NCI-H2196 (cell line): ENCODE data around the gene PLEKHG7.
"Not testable (repeated sequence)": the region's sequence is repeated elsewhere in the genome, so short reads cannot be mapped to it uniquely, and the experiment has no call there.

Source experiments
- DNase-seq: peaks from one replicate; lab custom pipeline; 2025; ENCODE audit not compliant: unreplicated experiment; lab: John Stamatoyannopoulos, UW

PLEKHG7 gene, protein sequence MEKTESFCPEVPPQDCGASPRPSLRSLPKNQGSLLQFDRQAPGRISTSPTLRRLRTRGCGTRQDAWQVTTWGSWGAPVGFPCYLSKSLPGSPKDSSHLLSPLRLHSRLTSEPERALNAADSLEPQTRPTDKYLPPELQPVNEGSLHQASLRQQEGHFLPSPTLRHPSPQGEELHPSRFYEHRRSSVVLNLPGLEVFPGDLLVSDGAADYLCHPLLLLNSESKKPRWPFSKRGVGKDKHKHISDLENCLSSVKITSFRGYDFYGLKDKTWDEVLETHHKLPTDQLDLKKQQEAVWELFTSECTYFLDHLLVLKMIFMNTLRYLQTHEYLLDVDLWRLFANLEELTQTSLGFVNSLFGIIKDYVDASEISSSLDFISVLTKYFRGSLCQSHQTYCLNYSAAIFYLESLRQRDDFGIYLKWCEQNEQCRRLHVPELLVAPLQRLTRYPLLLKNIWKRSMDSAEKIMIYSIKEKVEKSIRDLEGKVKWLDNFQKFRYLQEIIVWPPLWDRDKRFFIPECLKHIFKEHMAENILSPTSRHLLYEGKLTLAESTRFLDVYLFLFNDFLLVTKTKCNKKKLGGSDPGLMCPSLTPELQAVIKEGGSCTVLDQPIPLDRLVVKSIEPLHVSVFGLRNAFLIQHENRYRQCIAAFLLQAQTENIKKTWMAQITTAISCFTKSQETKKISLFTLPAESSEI

DNA sequence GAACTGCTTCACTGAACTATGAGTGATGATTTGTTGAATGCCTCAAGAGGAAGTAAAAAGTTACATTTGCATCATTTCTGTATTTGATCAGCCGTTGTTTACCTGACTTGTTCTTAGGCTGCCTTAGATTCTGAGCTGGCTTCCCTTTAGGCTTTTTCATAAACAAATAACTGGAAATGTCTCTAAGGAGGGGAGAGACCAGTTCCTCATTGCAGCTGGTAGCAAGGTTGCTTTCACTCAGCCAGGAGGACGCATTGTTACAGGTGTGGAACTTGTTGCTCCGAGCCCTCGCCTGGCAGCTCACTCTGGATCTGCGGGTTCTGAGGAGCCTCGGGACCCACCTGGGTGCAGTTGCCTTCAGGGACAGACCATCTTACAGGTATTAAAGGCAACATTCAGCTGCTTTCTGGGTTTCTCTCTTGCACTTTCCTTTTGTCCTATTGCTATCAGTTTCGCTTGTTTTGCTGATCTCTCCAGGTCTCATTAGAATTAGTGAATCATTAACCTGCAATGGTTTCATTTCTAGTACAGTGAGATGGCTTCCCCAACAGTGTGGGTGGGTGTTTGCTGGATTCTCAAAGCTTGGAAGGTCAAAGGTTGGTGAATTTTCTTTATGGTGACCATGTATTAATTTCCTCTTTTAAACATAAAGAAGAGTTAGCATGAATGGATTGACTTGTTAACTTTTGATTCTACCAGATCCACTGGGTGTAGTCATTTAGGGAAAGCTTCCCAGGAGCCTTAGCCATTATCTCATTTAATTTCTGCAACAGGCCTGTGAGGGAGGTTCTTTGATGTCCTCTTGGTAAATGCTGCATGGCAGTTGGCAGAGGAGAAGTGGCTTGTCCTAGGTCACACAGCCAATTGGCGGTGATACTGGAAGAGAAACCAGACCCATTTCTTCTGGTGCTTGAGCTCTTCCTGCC lies at the start of gene PLEKHG7:
Gene PLEKHG7 (plus strand): TSS at position 236 of the 926 bp plus-strand sequence. CDS start 3,643 bp downstream, outside the sequence.
- no peak for DNase-seq

DNA sequence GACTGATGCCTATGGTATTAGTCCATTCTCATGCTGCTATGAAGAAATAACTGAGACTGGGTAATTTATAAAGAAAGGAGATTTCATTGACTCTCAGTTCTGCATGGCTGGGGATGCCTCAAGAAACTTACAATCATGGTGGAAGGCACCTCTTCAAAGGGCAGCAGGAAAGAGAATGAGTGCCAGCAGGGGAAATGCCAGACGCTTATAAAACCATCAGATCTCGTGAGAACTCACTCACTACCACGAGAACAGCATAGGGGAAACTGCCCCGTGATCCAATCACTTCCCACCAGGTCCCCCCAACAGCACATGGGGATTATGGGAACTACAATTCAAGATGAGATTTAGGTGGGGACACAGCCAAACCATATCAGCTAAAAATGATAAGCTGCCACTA lies 48.5 kb upstream of the PLEKHG7 start:
- DNase-seq, result not testable (repeated sequence)

DNA sequence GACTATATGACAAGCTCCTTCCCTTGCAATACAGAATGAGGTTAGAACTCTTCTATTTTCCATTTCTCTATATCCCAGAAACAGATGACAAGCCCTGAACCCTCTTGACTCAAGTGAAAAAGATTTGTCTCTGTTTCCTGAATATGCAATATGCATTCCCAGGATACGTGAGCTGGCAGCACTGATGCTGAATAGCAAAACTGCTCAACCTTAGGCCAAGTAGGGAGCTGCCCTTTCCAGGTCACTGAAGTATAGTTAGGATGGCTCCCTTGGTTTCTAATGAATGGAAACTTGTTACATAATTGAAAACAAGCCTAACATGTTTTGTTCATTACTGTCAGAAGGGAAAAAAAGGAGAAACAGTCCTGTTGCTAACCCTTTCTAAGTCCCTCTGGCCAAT lies 47.9 kb upstream of the PLEKHG7 start:
- no peak for DNase-seq

DNA sequence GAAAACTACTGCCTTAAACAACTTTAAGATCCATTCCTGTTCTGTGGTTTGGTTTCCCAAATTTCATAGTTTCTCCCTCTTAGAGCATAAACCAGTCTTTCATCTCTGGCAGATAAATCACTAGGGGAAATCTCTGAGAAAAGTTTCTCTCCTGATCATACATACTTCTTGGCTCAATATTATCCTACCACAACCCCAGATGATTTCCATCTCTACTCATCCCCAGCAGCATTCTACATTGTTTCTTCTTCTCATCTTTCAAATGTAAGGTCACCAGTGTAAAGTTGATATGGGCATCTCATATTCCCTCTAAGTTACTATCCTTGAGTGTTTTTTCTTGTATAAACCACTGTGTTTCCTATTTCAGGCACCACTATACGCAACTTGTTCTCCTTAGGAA lies 45.9 kb upstream of the PLEKHG7 start:
- no peak for DNase-seq

DNA sequence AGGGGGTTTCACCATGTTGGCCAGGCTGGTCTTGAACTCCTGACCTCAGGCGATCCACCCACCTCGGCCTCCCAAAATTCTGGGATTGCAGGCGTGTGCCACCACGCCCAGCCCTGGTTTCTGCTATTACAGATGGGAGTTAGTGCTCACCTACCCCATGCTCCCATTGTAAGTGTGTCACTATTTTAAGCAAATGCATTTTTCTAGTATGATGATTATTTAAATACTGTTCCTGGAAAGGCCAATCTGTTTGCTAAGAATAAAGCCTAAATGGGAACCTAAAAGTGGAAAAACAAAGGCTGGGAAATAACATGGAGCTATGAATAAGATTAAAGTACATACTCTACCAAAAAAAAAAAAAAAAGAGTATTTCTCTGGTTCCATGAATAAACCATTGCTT lies 45.0 kb upstream of the PLEKHG7 start:
- no peak for DNase-seq

DNA sequence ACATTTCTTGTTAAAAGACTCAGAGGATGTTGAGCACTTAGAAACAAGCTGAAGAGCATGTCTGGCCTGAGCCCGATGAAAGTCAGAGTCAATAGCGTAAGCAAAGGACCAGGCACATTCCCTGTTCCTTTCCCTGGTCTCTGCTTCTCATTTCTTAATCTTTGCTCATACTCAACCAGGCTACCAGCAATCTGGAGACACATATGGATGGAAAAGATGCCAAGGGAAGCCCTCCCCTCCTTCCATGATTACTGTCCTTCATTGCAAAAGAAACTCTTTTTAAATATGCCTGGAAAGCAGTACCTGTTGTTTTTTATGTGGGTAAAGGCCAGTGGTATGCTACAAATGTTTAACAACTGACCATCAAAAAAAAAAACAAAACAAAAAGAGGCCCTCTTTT lies 44.2 kb upstream of the PLEKHG7 start:
- DNase-seq, result no peak

DNA sequence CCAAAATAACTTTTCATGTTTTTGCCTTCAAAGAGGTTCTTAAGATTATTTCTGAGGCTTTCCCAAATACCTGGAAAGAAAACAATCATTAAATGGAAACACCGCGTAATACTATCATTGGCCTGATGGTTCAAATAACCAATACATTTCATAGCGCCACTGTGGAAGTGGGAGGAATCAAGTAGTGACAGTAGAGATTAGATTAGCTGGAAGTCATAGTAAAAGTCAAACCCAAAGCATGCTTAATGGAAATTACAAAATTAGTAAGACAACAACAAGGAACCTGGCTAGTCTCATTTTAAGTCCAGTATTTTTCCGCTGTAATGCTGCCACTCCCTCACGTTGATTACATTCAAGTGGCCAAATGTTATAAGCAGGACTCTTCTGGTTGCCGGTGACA lies 41.5 kb upstream of the PLEKHG7 start:
- DNase-seq, result no peak

DNA sequence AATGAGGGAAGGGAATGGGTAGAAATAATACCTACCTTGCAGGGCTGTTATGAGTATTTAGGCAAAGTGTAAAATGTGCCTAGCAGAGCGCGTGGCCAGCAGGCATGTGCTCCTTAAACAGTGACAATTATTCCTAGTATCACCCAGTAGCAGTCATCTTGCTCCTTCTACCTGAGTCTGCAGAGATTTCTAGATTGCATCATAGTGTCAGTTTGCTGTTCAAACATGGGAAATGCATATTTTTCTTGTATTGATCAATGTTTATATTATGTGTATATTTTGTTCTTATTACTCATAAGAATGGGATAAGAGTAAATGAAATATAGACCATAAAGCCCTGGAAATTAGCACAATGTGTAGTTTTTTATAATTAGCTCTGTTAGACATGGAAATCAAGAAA lies 37.3 kb upstream of the PLEKHG7 start:
- no peak for DNase-seq

DNA sequence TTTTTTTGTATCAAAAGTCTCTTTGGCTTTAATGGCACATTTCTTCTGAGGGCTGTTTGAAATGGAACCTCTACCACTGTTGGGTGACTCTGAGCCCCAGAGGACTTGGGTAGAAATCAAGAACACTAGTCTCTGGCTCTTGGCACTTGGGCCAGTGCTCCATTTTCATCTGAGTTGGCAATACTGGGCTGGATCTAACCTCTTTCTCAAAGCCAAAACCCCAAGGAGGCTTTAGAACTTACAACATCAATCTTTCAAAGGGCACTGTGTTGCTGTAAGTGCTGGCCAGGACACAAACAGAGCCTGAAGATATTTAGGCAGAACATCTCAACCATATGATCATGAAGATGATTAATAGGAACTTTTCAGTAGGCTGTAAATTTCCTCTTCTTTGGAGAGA lies 34.0 kb upstream of the PLEKHG7 start:
- DNase-seq, result no peak

DNA sequence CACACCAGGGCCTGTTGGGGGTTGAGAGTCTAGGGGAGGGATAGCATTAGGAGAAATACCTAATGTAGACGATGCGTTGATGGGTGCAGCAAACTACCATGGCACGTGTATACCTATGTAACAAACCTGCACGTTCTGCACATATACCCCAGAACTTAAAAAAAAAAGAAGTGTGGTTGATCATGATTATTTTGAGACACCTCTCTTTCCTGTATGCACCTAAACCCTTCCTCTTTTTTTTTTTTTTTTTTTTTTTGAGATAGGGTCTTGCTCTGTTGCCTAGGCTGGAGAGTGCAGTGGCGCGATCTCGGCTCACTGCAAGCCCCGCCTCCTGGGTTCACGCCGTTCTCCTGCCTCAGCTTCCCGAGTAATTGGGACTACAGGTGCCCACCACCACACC lies 31.3 kb upstream of the PLEKHG7 start:
- DNase-seq, result not testable (repeated sequence)

DNA sequence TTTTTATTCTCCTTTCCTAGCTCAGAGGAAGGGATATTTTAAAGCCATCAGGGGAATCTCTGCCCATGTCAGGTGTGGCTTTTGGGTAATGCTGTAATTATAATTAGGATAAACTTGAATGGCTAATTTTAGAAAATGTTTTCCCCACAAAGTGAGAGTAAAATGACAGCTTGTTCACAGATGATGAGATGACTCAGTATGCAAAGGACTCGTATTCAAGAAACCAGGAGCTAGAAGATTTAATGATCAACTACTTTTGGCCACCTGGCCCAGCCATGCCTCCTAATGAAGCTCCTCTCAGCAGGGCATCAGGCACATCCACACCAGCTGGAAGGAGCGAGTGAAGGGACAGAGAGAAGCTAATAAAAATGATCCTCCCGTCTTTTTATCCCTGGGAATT lies 29.0 kb upstream of the PLEKHG7 start:
- no peak for DNase-seq

DNA sequence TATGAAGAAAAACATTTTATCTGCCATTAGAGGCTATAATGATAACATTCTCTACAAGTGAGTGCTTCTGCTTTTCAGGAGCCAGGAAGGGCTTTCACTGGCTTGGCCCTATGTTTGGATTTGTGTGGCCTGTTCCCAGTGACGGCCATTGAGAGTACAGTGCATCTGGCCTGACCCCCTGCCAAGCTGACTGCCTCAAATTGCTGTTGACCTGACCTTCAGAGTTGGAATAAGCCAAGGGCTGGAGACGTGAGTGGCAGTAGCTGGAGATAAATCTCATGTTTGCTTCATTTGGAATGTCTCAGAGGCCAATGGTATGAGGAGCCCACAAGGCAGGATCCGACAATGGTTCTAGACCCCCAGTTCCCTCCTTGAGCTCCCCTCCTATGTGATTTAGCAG lies 28.3 kb upstream of the PLEKHG7 start:
- no peak for DNase-seq

DNA sequence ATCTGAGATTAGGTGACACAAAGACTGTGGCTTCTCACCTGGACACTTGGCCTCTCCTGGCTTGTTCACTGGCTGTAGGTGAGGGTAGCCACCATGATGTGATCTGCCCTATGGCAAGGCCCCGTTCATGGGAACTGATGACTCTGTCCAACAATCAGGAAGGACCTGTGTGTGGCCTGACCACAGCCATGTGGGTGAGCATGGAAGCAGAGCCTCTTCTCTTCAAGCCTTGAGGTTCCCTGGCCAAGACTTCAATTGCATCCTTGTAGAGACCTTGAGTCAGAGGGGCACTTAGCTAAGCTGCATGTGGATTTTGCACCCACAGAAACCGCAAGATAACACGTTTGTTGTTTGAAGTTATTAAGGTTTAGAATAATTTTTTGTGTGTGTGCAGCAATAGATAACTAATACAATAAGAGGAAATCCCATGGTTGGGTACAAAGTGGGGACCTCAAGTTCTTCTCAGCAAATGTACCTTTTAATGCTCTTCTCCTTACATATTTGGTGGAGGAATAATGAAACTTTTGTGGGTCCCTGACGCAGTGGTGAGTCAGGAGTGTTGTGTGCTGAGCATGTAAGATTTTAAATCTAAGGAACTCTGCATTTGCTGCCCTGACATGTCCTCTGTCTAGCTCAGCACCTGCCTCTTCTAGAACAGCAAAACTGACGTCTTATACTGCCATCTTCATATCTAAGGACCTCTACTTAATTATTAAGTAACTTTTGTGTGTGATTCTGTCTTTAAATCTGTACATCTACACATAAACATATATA lies 27.5 kb upstream of the PLEKHG7 start:
- no peak for DNase-seq

DNA sequence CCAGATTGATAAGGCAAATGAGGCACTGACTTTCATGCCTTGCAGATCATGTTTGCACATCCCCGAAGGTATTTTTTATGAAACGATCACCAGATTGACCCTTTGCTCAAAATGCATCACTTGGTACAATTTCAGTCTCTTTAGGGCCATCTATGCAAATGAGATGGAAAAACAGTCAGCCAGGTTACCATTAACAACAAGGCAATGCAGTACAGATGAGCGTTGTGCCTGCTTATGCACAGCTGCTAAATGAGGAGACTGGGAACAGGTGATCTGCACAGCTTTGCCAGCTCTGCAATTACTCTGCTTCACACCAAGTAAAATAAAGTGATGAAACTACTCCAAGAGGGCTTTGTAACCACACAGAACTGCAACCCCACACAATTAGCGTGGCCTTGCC lies 26.1 kb upstream of the PLEKHG7 start:
- no peak for DNase-seq

DNA sequence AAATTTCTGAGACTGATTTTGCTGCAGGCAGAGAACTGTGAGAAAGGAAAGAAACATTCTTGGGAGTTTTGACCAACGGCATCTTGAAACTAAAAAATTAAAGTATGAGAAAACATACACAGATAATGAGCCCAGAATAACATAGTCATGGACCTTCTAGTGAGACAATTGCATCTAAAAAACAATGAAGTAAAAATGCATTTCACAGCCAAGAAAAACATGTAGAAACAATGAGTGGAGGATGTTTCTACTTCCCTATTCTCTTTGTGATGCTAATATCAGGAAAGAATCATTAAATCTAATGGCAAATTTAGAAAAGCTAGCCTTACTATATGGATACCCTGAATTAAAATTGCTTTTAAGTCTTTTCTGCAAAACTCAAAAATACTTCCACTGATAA lies 12.2 kb upstream of the PLEKHG7 start:
- no peak for DNase-seq

DNA sequence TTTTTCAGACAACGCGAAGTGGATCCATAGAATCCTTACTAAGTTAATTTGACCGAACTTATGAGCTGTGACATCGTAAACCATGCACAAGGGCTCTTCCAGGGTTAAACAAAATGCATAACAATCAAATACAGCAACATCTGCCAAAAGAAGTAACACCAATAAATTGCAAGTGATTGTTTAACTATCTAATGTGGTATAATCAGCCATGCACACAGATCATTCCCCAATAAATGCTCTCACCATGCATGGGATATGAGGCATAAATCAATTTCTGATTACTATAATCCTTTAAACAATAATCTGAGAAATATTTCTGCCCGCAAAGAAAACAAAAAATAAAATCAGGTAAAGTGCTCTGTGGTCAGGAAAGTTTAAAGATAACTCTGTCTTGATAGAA lies 7.7 kb upstream of the PLEKHG7 start:
- no peak for DNase-seq

DNA sequence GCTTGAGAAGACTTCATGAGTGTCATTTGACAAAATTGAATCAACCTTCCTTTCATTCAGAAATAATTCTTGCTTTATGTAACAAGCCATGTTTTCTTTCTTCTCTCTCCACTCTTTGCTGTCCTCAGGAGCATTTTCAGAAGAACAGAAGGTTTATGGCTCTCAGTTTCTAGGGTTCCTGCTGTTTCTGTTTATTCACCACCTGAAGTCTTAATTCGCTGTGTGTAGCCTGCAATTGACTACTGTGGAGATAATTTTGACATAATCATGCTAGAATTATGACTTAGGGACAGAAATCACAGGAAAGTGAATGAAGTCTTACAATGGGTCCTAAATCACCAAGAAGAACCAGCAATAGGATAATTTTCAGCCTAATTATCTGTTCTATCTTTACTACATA lies 7.2 kb upstream of the PLEKHG7 start:
- DNase-seq, result no peak

DNA sequence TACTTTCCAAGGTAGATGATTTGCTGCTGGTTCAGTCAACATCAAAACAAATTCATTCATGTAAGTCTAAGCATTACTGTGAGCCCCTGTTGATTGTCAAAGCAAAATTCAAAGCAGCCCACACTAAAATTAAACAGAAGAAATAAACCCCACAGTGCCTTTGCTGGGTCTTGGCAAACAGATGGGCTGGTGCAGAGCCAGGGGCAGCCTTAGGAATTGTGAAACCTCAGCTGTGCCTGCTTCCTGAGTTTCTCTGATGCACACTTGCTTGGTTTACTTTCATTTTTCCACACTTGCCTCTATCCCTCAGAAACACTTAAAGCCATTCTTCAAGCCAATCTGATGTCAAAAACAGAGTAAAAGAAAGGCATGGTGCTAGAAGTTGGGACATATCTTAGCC lies 6.6 kb upstream of the PLEKHG7 start:
- no peak for DNase-seq

DNA sequence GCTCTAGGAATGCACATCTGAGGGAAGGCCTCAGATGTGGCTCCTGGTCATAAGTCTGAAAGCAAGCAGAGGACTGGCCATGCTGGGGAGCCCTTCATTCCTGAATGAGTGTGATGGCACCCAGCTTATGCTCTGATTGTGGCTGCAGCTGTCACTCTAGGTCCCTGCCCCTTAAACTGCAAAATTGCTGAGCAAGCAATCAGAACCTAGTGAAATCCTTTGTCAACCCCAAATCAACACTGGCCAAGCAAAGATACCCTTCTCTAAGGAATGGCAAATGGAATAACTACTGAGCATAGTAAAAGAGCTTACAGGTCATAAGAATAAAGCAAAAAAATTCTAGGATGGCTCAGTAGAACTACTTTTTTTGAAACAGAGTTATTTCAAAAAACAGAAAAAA lies 4.3 kb upstream of the PLEKHG7 start:
- DNase-seq, result no peak

DNA sequence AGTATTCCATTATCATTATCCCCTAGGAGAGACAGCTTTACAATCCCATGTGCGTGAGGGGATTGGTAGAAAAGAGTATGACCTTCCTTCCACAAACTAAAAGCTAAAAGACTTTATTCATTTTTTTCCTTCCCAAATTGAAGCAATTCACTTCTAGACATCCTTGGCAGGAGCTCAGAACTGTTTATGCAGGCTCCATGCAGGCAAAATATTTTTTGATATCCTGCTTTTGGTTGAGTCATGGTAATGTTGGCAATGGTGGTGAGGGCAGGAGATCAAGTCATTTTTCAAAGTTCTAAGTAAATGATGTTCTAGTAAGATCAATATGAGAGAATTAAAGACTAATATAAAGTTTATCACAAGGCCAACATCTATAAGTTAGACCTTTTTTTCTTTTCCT lies 1.3 kb upstream of the PLEKHG7 start:
- DNase-seq, result no peak

DNA sequence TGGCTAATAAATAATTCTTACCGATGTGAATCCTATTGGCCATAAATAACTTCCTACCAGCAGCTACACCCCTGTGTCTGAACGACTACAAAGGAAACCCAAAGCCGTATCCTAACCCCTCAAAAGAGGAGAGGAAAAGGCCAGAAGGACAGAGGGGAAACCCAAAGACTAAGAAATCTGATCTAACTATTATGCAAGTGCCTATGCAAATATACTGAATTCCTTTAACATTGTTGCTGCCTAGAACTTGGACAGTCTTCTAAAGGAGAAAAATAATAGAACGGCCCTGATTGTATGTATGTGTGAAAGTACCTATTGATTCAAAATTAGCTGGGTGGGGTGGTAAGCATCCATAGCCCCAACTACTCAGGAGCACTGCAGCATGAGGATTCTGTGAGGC lies 997 bp downstream of the PLEKHG7 start:
- DNase-seq, result no peak
